OCI-LY7 (cell line): ENCODE results near the gene ACTG2.

ENCODE experiments used
- CTCF ChIP-seq: fragments of 200-600 bp; sonication (generic); conservative IDR thresholded peaks from 2 replicates; pipeline ENCODE4 v1.5.1; 2014; ENCODE audit warnings: mild to moderate bottlenecking, antibody characterized with exemption, low read length, moderate library complexity, mixed read lengths
- EZH2phosphoT487 ChIP-seq: fragments of 200-600 bp; sonication (generic); IDR thresholded peaks from 2 replicates; pipeline ENCODE4 v1.6.1; 2018; ENCODE audit warnings: low read depth, borderline replicate concordance, mild to moderate bottlenecking, mixed run types, antibody characterized with exemption, low read length, moderate library complexity, mixed read lengths

- no peak for TF ChIP-seq EZH2phosphoT487
- TF ChIP-seq CTCF = no peak
Observed at GRCh38 chr2:73918856-73919255, 26.0 kb downstream of the ACTG2 start.
